K562 (cell line): ENCODE data around the gene CFDP1. TPM values are rescaled to one million over a fixed set of nuclear protein-coding genes. Genes with fewer than 3 reads are reported as not detected.
A peak's percentile ranks its signal among the peaks of the same experiment; 100 is the strongest.

Experiments used
- ARID1B ChIP-seq: fragments of 450-650 bp; IDR thresholded peaks from 2 replicates; pipeline ENCODE4 v1.6.1; 2016; ENCODE audit warnings: antibody characterized with exemption, mild to moderate bottlenecking, inconsistent platforms
- E2F8 ChIP-seq: fragments of 450-650 bp; IDR thresholded peaks from 2 replicates; pipeline ENCODE4 v1.7.1; 2018; ENCODE audit warnings: mild to moderate bottlenecking, low read depth; ENCODE audit not compliant: partially characterized antibody
- GTF2B ChIP-seq: IDR thresholded peaks from 2 replicates; pipeline ENCODE4 v1.6.1; 2011; ENCODE audit not compliant: insufficient read length; ENCODE audit errors: extremely low read depth
- HNRNPK ChIP-seq: fragments of 200-400 bp; formaldehyde crosslinking; IDR thresholded peaks from one replicate; pipeline ENCODE4 v1.6.1; 2018; ENCODE audit warnings: mild to moderate bottlenecking, low read depth, low read length; ENCODE audit not compliant: poor library complexity, severe bottlenecking
- IFI16 ChIP-seq: fragments of 250-450 bp; sonication (Bioruptor Pico); IDR thresholded peaks from 2 replicates; pipeline ENCODE4 v2.1.2; 2022; ENCODE audit warnings: mild to moderate bottlenecking, inconsistent platforms
- KLF13 ChIP-seq: fragments of 450-650 bp; IDR thresholded peaks from 2 replicates; pipeline ENCODE4 v1.6.1; 2016; ENCODE audit warnings: missing genetic modification characterization, low read depth, mild to moderate bottlenecking, missing compliant biosample characterization, moderate library complexity, borderline replicate concordance
- NR4A1 ChIP-seq, 2 experiments: fragments of 250-450 bp in 1 of 2; fragments of 450-650 bp in 1 of 2; sonication (Bioruptor Pico) in 1 of 2; IDR thresholded peaks; 2 replicates each; pipeline versions ENCODE4 v1.4.0 to v1.6.1; 2016 to 2020; ENCODE audit warnings: mild to moderate bottlenecking in 2 of 2, missing compliant biosample characterization in 1 of 2, missing genetic modification characterization in 1 of 2, moderate library complexity in 1 of 2
- REST ChIP-seq, 2 experiments: fragments of 450-650 bp; formaldehyde crosslinking in 1 of 2; IDR thresholded peaks; 2 replicates each; pipeline versions ENCODE4 v1.4.0 to v1.6.1; 2014 to 2020; ENCODE audit warnings: mild to moderate bottlenecking in 2 of 2, borderline replicate concordance in 1 of 2, low read depth in 1 of 2
- SIRT6 ChIP-seq: IDR thresholded peaks from one replicate; pipeline ENCODE4 v1.6.1; 2012; ENCODE audit warnings: low read depth, mild to moderate bottlenecking, control low read depth, inconsistent platforms, low read length, moderate library complexity
- SNAPC5 ChIP-seq: fragments of 250-450 bp; sonication (Bioruptor Pico); IDR thresholded peaks from 2 replicates; pipeline ENCODE4 v1.8.0; 2021; ENCODE audit warnings: moderate library complexity, mild to moderate bottlenecking, inconsistent platforms
- SREBF2 ChIP-seq: sonication (generic); formaldehyde crosslinking; IDR thresholded peaks from 2 replicates; pipeline ENCODE4 v1.4.0; 2020; ENCODE audit warnings: mild to moderate bottlenecking, missing genetic modification reagents
- ZNF124 ChIP-seq: sonication (generic); formaldehyde crosslinking; IDR thresholded peaks from 2 replicates; pipeline ENCODE4 v1.8.1; 2022; ENCODE audit warnings: missing genetic modification reagents
- ZNF764 ChIP-seq: fragments of 250-450 bp; sonication (Bioruptor Pico); IDR thresholded peaks from 2 replicates; pipeline ENCODE4 v1.4.0; 2020; ENCODE audit warnings: low read depth, mild to moderate bottlenecking, moderate library complexity
- polyA plus RNA-seq, 8 experiments: library from polyadenylated mRNA; depleted of rRNA in 4 of 8; stranded (reverse) in 5 of 8; unstranded in 3 of 8; fragments of >200 nt; fragmentation: Nextera tagmentation in 2 of 8; fragmentation: Illumina TruSeq in 1 of 8; extraction: Ambion mirVana in 2 of 8; extraction: Trizol in 1 of 8; gene quantifications; 2 replicates each; pipeline versions ENCODE4 v1.2.1 to v1.2.3, GENCODE V29; 2011 to 2014; ENCODE audit warnings: inconsistent platforms in 1 of 8, missing spikeins in 1 of 8
- total RNA-seq, 7 experiments: library from RNA; depleted of rRNA in 6 of 7; stranded (reverse); fragments of >200 nt in 6 of 7; fragmentation: Illumina TruSeq in 2 of 7; extraction: Trizol in 2 of 7; gene quantifications; 2 replicates each; pipeline versions ENCODE4 v1.2.1 to v1.2.3, GENCODE V29; 2011 to 2021; ENCODE audit warnings: low replicate concordance in 1 of 7

The CFDP1 gene
- total and polyA plus RNA-seq, 9 of the 15 experiments (the other 6 are each of a cell fraction or from before 2014, with no cell fraction given) = 31.5 to 78.4 (median 61.7) TPM

GRCh38 chr16:75452464-75453190 is 19.3 kb upstream of the CFDP1 start (continued):
- TF ChIP-seq SREBF2 (CRISPR knock-in tag) (no peak), IFI16 (CRISPR knock-in tag) (no peak), ARID1B (peak; percentile 62), E2F8 (no peak), SIRT6 (no peak), HNRNPK (no peak), REST (IDR thresholded peaks at IDR 0.05; ENCODE audit: borderline replicate concordance) (no peak), REST (CRISPR knock-in tag; IDR thresholded peaks at IDR 0.05; ENCODE audit: low read depth) (no peak), SNAPC5 (no peak), ZNF764 (CRISPR knock-in tag) (no peak), ZNF124 (no peak), GTF2B (no peak), KLF13 (tag) (no peak), NR4A1 (CRISPR knock-in tag; IDR thresholded peaks at IDR 0.05) (no peak), NR4A1 (tag; IDR thresholded peaks at IDR 0.05) (no peak)
